ENCODE data around the gene PPP6R2. TPM values are rescaled to one million over a fixed set of nuclear protein-coding genes. Genes with fewer than 3 reads are reported as not detected.
"Not testable (repeated sequence)": the region's sequence is repeated elsewhere in the genome, so short reads cannot be mapped to it uniquely, and the experiment has no call there.

Gene PPP6R2
- polyA plus RNA-seq, 5 donors, result 33.1 to 54.7 (median 41.0) TPM

DNA sequence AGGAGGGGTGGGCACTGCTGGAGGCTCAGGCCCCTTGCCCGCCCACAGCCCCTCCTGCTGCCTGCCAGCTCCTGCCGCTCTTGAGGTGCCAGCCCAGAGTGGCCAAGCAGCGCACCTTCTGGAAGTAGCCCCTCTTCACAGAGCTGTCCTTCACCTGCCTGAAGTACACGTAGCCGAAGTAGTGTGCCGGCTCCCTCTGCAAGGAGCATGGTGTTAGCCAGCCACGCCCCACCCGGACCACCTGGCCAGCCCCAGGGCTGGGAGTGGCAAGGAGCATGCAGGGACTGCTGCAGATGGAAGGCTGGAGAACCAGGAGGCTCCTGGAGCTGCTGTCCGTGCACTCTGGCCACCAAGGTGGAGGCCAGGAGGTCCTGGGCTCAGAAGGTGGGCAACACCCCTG lies 25.9 kb upstream of the PPP6R2 start:
- DNase-seq, result no peak

- no peak for DNase-seq
Observed at GRCh38 chr22:50317674-50318073, 25.5 kb upstream of the PPP6R2 start.

- no peak for DNase-seq
Observed at GRCh38 chr22:50318356-50318697, 24.8 kb upstream of the PPP6R2 start.

GRCh38 chr22:50318698-50319411 lies 24.3 kb upstream of the PPP6R2 start:
- DNase-seq, result no peak

GRCh38 chr22:50319503-50319951 lies 23.6 kb upstream of the PPP6R2 start:
- no peak for DNase-seq

DNA sequence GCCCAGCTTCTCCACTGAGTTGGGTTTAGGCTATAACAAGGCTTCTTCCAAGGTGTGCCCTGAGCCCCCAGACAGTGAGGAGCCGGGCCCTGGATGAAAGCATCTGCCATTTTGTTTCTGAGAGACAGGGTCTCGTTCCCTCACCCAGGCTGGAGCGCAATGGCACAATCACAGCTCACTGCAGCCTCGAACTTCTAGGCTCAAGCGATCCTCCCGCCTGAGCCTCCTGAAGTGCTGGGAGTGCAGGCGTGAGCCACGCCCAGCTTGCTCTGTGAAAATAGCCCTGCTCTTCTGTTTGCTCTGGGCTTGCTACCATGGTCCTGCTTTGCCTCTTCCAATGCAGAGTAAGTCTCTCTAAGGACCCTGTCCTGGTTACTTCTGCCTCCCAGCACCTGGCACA lies 23.0 kb upstream of the PPP6R2 start:
- DNase-seq, result no peak

DNA sequence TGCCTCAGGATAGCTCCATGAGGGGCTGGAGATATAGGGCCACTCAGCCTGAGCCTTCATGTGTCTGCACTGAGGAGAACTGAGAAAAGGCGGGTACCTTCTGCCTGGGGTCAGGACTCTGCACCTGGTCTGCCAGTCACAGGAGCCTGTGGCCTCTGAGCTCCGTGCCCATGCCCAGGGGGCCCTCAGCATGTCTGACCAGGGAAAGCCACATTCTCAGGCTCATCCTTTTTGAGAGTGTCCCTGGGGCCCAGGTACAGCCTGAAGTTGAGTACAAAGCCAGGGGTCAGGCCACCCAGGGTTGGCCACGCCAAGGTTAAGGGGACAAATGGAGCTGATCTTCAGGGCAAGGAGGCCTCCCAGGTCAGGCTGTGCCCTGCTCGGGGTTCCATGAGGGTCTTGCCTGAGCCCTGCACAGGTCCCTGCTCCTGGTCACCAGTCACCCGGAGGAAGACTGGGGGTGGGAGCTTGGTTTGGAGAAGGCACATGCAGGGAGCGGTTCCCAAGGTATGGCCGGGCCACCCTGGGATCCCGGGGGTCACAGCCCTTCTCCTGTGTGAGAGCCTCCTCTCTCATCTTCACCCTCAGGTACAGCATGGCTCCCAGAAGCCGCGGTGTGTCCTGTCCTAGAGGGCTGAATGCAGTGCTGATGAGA lies 22.3 kb upstream of the PPP6R2 start:
- DNase-seq, result no peak

GRCh38 chr22:50322382-50323104 lies 20.6 kb upstream of the PPP6R2 start:
- not testable (repeated sequence) for DNase-seq

DNA sequence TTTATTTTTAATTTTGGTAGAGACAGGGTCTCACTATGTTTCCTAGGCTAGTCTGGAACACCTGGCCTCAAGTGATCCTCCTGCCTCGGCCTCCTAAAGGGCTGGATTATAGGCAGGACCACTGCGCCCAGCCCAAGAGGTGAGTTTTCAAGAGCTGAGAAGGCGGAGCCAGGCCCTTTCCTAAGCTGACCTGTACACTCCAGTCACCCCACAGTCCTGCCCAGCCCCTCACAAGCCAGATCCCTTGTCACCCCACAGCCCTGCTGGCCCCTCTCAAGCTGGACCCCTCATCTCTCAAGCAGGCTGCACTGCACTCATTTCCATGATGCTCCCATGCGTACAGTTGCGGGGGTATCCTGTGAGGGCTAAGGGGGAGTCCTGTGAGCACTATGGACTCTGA lies 19.2 kb upstream of the PPP6R2 start:
- no peak for DNase-seq

DNA sequence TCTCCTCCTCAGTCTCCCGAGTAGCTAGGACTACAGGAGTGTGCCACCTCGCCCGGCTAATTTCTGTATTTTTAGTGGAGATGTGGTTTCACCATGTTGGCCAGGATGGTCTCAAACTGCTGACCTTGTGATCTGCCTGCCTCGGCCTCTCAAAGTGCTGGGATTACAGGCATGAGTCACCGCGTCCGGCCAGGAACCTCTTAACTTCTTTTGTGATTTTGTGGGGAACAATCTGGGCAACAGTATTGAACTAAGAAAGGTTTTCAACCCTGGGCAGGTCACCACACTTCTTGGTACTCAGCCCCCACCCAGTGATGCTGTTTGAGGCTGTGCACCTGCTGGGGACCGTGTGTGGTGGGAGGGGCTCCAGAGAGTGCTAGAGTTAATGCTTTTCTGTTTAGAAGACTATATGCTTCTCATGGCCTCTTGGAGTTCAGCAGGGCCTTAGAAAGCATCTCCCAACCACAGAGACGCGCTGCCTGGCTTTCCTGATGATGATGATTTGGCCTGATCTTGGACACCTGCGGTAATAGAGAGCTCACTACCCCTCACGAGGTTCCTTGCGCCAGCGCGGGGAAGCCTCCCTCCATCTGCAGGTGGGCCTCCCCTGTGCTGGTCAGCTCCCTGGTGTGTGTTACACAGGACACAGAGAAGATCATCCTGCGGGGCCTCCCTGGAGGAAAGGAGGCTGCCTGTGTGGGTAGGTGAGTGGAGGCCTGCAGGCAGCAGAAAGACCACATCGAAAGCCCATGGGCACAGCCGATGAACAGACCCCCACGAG lies 17.5 kb upstream of the PPP6R2 start:
- no peak for DNase-seq

GRCh38 chr22:50326225-50326955 lies 16.7 kb upstream of the PPP6R2 start:
- no peak for DNase-seq

GRCh38 chr22:50326956-50327710 lies 16.0 kb upstream of the PPP6R2 start, which contains the start of gene DENND6B:
Gene DENND6B (minus strand): TSS chr22:50327012. CDS start chr22:50326988, 24 bp downstream.
- peak; percentile 85 to 86 for DNase-seq

DNA sequence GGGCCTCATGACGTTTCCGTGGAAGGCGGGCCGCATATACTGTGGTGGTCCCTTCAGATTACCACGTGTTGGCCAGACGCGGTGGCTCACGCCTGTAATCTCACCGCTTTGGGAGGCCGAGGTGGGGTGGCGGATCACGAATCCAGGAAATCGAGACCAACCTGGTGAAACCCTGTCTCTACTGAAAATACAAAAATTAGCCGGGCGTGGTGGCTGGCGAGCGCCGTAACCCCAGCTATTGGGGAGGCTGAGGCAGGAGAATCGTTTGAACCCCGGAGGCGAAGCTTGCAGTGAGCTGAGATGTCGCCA lies 15.5 kb upstream of the PPP6R2 start:
- no peak for DNase-seq

DNA sequence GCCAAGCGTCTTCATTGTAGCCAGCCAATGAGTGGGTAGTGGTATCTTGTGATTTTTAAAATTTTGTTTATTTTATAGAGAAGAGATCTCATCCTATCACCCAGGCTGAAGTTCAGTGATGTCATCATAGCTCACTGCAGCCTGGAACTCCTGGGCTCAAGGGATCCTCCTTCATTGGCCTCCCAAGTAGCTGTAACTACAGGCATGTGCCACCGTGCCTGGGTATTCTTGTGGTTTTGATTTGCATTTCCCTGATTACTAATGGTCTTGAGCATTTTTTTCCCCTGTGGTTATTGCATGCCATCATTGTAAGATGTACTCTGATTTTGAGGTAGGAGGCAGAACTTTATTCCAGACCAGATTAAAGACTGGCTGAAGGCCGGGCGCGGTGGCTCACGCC lies 13.9 kb upstream of the PPP6R2 start:
- no peak for DNase-seq

DNA sequence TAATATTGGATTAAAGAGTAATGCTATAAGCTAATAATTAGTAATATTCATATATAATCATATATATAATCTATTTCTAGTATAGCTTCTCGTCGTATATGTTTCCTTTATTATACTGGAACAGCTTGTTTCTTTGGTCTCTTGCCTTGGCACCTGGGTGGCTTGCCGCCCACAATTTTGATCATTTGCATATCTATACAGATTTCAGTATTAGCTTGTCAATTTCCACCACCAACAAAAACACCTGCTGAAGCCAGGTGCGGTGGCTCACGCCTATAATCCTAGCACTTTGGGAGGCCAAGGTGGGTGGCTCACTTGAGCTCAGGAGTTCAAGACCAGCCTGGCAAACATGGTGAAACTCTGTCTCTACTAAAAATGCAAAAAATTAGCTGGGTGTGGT lies 8.7 kb upstream of the PPP6R2 start:
- not testable (repeated sequence) for DNase-seq

GRCh38 chr22:50337262-50338041 lies 5.7 kb upstream of the PPP6R2 start:
- no peak for DNase-seq

- DNase-seq, result no peak
Observed at GRCh38 chr22:50338042-50338573, 5.0 kb upstream of the PPP6R2 start.

- DNase-seq, result no peak
Observed at GRCh38 chr22:50338860-50339462, 4.2 kb upstream of the PPP6R2 start.

All from right lung (tissue), 5 donors.